GM12878 (cell line): Measurements from ENCODE around the gene ELFN2. TPM values are rescaled to one million over a fixed set of nuclear protein-coding genes. Genes with fewer than 3 reads are reported as not detected.

Experiments used
- ATAC-seq: fragments of 200-7000 bp; cut with Tn5 transposase; 3 replicates; pipeline ENCODE4 v1.9.1; 2020; ENCODE audit warnings: mild to moderate bottlenecking, moderate library complexity
- BruUV-seq: library from RNA; stranded (reverse); fragments of 400-500 nt; replicated peaks from 2 replicates; lab custom pipeline; 2021; lab: Mats Ljungman, UMichigan
- CTCF ChIA-PET: fragments of 300-600 bp; sonication (Branson Sonifier 250); formaldehyde crosslinking; extraction: SDS; loops from one replicate; lab custom pipeline; 2021; ENCODE audit warnings: inconsistent platforms; lab: Yijun Ruan, JAX
- POLR2A ChIA-PET: fragments of 350-600 bp; formaldehyde crosslinking; extraction: SDS; loops from one replicate; lab custom pipeline; 2021; ENCODE audit warnings: inconsistent platforms; lab: Charles Lee
- RAD21 ChIA-PET: fragments of 300-600 bp; sonication (Branson Sonifier 250); formaldehyde crosslinking; loops from one replicate; lab custom pipeline; 2023; ENCODE audit warnings: antibody characterized with exemption; ENCODE audit not compliant: unreplicated experiment; lab: Charles Lee
- SMC1A ChIA-PET: fragments of 300-600 bp; sonication (Branson Sonifier 250); formaldehyde crosslinking; loops from one replicate; lab custom pipeline; 2023; ENCODE audit not compliant: unreplicated experiment, uncharacterized antibody; lab: Charles Lee
- DNase-seq: peaks from one replicate; pipeline ENCODE4 v3.0.0-alpha.2; 2011; ENCODE audit warnings: low read depth, low spot score
- FAIRE-seq: peaks from 3 replicates; lab custom pipeline; 2011; peaks lifted over from hg19 to GRCh38; lab: Jason Lieb, UNC
- H2AFZ ChIP-seq: 2 replicates; pipeline ENCODE4 v1.6.0; 2011; ENCODE audit warnings: low read depth, low read length, control low read depth; ENCODE audit not compliant: control insufficient read depth
- H3K27ac ChIP-seq: 2 replicates; pipeline ENCODE4 v1.5.1; 2011; ENCODE audit warnings: control low read depth; ENCODE audit not compliant: control insufficient read depth, insufficient read depth
- H3K27me3 ChIP-seq, 2 experiments: replicated peaks in 1 of 2; 2 replicates each; pipeline versions ENCODE4 v1.6.0 to v1.6.1; 2011; ENCODE audit warnings: low read length in 1 of 2; ENCODE audit not compliant: control insufficient read depth in 2 of 2, insufficient read depth in 2 of 2
- H3K36me3 ChIP-seq, 2 experiments: 2 replicates each; pipeline ENCODE4 v1.5.1; 2011; ENCODE audit warnings: low read length in 1 of 2; ENCODE audit not compliant: control insufficient read depth in 2 of 2, insufficient read depth in 2 of 2
- H3K4me1 ChIP-seq: 2 replicates; pipeline ENCODE4 v1.6.1; 2011; ENCODE audit warnings: mild to moderate bottlenecking, low read length, moderate library complexity, mixed read lengths; ENCODE audit not compliant: control insufficient read depth, insufficient read depth
- H3K4me2 ChIP-seq: 2 replicates; pipeline ENCODE4 v1.6.0; 2011; ENCODE audit warnings: control low read depth; ENCODE audit not compliant: control insufficient read depth, insufficient read depth
- H3K4me3 ChIP-seq: fragments of 200-600 bp; sonication (generic); 2 replicates; pipeline ENCODE4 v1.5.1; 2016
- H3K79me2 ChIP-seq: 2 replicates; pipeline ENCODE4 v1.6.0; 2011; ENCODE audit warnings: low read length; ENCODE audit not compliant: control insufficient read depth, insufficient read depth
- H3K9ac ChIP-seq: 2 replicates; pipeline ENCODE4 v1.8.0; 2011; ENCODE audit warnings: low read length, control low read depth, mixed read lengths; ENCODE audit not compliant: control insufficient read depth, insufficient read depth
- H3K9me3 ChIP-seq: replicated peaks from 3 replicates; pipeline ENCODE4 v1.5.1; 2011; ENCODE audit warnings: mild to moderate bottlenecking, low read length; ENCODE audit not compliant: control insufficient read depth, insufficient read depth
- H4K20me1 ChIP-seq: 2 replicates; pipeline ENCODE4 v1.6.0; 2011; ENCODE audit not compliant: control insufficient read depth, insufficient read depth
- CHD1 ChIP-seq: IDR thresholded peaks from 2 replicates; pipeline ENCODE4 v1.6.1; 2012; ENCODE audit warnings: low read depth, low read length, improper control_type of control experiment
- EGR1 ChIP-seq, 2 experiments: IDR thresholded peaks; 1 replicate in 1 of 2; 2 replicates in 1 of 2; pipeline ENCODE4 v1.6.1; 2011 to 2012; ENCODE audit warnings: low read depth in 2 of 2, low read length in 2 of 2, borderline replicate concordance in 1 of 2, mild to moderate bottlenecking in 1 of 2, moderate library complexity in 1 of 2
- EP300 ChIP-seq, 2 experiments: fragments of 150-350 bp in 1 of 2; IDR thresholded peaks; 2 replicates each; pipeline ENCODE4 v1.6.1; 2011 to 2012; ENCODE audit warnings: low read depth in 2 of 2, low read length in 2 of 2, borderline replicate concordance in 1 of 2, improper control_type of control experiment in 1 of 2, inconsistent platforms in 1 of 2; ENCODE audit not compliant: control insufficient read depth in 1 of 2
- IKZF1 ChIP-seq: fragments of 450-650 bp; conservative IDR thresholded peaks from 2 replicates; pipeline ENCODE4 v1.6.1; 2017; ENCODE audit warnings: antibody characterized with exemption, mild to moderate bottlenecking
- IKZF2 ChIP-seq, 2 experiments: fragments of 450-650 bp; IDR thresholded peaks; 2 replicates each; pipeline ENCODE4 v1.6.1; 2017; ENCODE audit warnings: mild to moderate bottlenecking in 2 of 2, moderate library complexity in 2 of 2
- MXI1 ChIP-seq: fragments of 150-350 bp; IDR thresholded peaks from 2 replicates; pipeline ENCODE4 v1.6.1; 2011; ENCODE audit warnings: low read depth, mild to moderate bottlenecking, inconsistent platforms, low read length, improper control_type of control experiment
- POLR2A ChIP-seq: IDR thresholded peaks from 2 replicates; pipeline ENCODE4 v1.6.1; 2011; ENCODE audit warnings: low read depth, mild to moderate bottlenecking, low read length
- RB1 ChIP-seq: fragments of 450-650 bp; formaldehyde crosslinking; IDR thresholded peaks from 2 replicates; pipeline ENCODE4 v1.6.1; 2017; ENCODE audit warnings: mild to moderate bottlenecking, borderline replicate concordance
- SIN3A ChIP-seq: IDR thresholded peaks from 2 replicates; pipeline ENCODE4 v1.6.1; 2012; ENCODE audit warnings: low read depth, low read length, improper control_type of control experiment
- YY1 ChIP-seq: IDR thresholded peaks from 2 replicates; pipeline ENCODE4 v1.6.1; 2011; ENCODE audit warnings: low read depth, mild to moderate bottlenecking, low read length
- ZBED1 ChIP-seq: IDR thresholded peaks from 2 replicates; pipeline ENCODE4 v1.6.1; 2016; ENCODE audit warnings: borderline replicate concordance
- ZNF274 ChIP-seq: IDR thresholded peaks from one replicate; pipeline ENCODE4 v1.8.0; 2011; ENCODE audit not compliant: insufficient read length, insufficient read depth
- WGBS: methylation state at CpG from one replicate; pipeline ENCODE4 v1.1.6; 2016; ENCODE audit warnings: low lambda C conversion rate; ENCODE audit not compliant: insufficient replicate concordance, insufficient coverage; ENCODE audit errors: missing lambda C conversion rate; 5-methylcytosine and 5-hydroxymethylcytosine counted together
- in situ Hi-C: fragments of 300-500 bp; cut with MboI; formaldehyde crosslinking; loops from 9 replicates; pipeline ENCODE4 v1.14.3; 2018; ENCODE audit warnings: mixed read lengths
- intact Hi-C: fragments of 100-400 bp; cut with micrococcal nuclease; formaldehyde crosslinking; loops from one replicate; pipeline ENCODE4 v1.14.2; 2022; ENCODE audit not compliant: unreplicated experiment
- polyA plus RNA-seq, 11 experiments: library from polyadenylated mRNA; depleted of rRNA in 4 of 11; unstranded in 6 of 11; stranded (reverse) in 5 of 11; fragments of >200 nt; fragmentation: Nextera tagmentation in 4 of 11; fragmentation: Illumina TruSeq in 1 of 11; extraction: Ambion mirVana in 4 of 11; extraction: Trizol in 1 of 11; gene quantifications; 1 replicate in 1 of 11; 2 replicates in 10 of 11; pipeline versions ENCODE4 v1.2.1 to v1.2.3, GENCODE V29; 2011 to 2016; ENCODE audit warnings: inconsistent platforms in 2 of 11, missing spikeins in 2 of 11, low read depth in 1 of 11
- total RNA-seq, 4 experiments: library from RNA; depleted of rRNA in 3 of 4; stranded (reverse); fragments of >200 nt in 3 of 4; fragmentation: Illumina TruSeq in 1 of 4; extraction: Trizol in 1 of 4; gene quantifications; 2 replicates each; pipeline versions ENCODE4 v1.2.1 to v1.2.3, GENCODE V29; 2013 to 2021
- TF ChIP-seq, protein P1 (sequence below): IDR thresholded peaks from 2 replicates; pipeline ENCODE4 v1.6.1; 2011; ENCODE audit warnings: borderline replicate concordance, low read depth, mild to moderate bottlenecking, moderate library complexity, mixed read lengths, low read length; ENCODE audit not compliant: insufficient read depth; ENCODE audit errors: extremely low read length
- TF ChIP-seq, protein P2 (sequence below): fragments of 450-650 bp; IDR thresholded peaks from 2 replicates; pipeline ENCODE4 v1.6.1; 2016; ENCODE audit warnings: mild to moderate bottlenecking, moderate library complexity, borderline replicate concordance
- TF ChIP-seq, protein P3 (sequence below): fragments of 450-650 bp; formaldehyde crosslinking; IDR thresholded peaks from 2 replicates; pipeline ENCODE4 v1.4.0; 2020; ENCODE audit warnings: mild to moderate bottlenecking, moderate library complexity

Gene ELFN2
- total and polyA plus RNA-seq, 10 of the 15 experiments (the other 5 are each of a cell fraction or from before 2014, with no cell fraction given): 0.03 to 0.05 TPM; not detected in 8

- H2AFZ ChIP-seq: no peak overlapping the region; the same call in 1 of the 2 replicates
- no TSS peak for BruUV-seq
- no peaks in the 10 kb centered on the region for H3K36me3 ChIP-seq
- ATAC-seq: no peak
- H3K9ac ChIP-seq: no peak overlapping the region
- intact Hi-C loops: no loop called here
- peaks cover 11 to 13% of the 10 kb centered on the region in 2 experiments for H3K27me3 ChIP-seq
- ChIA-PET CTCF (no interaction called here), POLR2A (no interaction called here), RAD21 (no interaction called here), SMC1A (no interaction called here)
- no peak overlapping the region for H3K4me3 ChIP-seq
- no peaks in the 10 kb centered on the region for H3K4me1 ChIP-seq
- no peaks in the 10 kb centered on the region for H4K20me1 ChIP-seq
- no peak for DNase-seq
- no peak for FAIRE-seq
- no peak overlapping the region for H3K27ac ChIP-seq
- no peaks in the 10 kb centered on the region for H3K79me2 ChIP-seq
- no peaks in the 10 kb centered on the region for H3K9me3 ChIP-seq
- in situ Hi-C loops: no loop called here
- TF ChIP-seq IKZF1 (no peak), RB1 (no peak), ZBED1 (no peak), IKZF2 (IDR thresholded peaks at IDR 0.05) (no peak), SIN3A (no peak), YY1 (no peak), POLR2A (no peak), EP300 (IDR thresholded peaks at IDR 0.05; ENCODE audit: borderline replicate concordance in 1 of 2, control insufficient read depth in 1 of 2, low read depth in 2 of 2, low read length in 2 of 2) (no peak), MXI1 (no peak), CHD1 (no peak), ZNF274 (no peak), EGR1 (IDR thresholded peaks at IDR 0.05; ENCODE audit: borderline replicate concordance in 1 of 2, low read depth in 2 of 2, low read length in 2 of 2) (no peak)
- TF ChIP-seq, protein P1, sequence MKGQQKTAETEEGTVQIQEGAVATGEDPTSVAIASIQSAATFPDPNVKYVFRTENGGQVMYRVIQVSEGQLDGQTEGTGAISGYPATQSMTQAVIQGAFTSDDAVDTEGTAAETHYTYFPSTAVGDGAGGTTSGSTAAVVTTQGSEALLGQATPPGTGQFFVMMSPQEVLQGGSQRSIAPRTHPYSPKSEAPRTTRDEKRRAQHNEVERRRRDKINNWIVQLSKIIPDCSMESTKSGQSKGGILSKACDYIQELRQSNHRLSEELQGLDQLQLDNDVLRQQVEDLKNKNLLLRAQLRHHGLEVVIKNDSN: no peak
- TF ChIP-seq, protein P2, sequence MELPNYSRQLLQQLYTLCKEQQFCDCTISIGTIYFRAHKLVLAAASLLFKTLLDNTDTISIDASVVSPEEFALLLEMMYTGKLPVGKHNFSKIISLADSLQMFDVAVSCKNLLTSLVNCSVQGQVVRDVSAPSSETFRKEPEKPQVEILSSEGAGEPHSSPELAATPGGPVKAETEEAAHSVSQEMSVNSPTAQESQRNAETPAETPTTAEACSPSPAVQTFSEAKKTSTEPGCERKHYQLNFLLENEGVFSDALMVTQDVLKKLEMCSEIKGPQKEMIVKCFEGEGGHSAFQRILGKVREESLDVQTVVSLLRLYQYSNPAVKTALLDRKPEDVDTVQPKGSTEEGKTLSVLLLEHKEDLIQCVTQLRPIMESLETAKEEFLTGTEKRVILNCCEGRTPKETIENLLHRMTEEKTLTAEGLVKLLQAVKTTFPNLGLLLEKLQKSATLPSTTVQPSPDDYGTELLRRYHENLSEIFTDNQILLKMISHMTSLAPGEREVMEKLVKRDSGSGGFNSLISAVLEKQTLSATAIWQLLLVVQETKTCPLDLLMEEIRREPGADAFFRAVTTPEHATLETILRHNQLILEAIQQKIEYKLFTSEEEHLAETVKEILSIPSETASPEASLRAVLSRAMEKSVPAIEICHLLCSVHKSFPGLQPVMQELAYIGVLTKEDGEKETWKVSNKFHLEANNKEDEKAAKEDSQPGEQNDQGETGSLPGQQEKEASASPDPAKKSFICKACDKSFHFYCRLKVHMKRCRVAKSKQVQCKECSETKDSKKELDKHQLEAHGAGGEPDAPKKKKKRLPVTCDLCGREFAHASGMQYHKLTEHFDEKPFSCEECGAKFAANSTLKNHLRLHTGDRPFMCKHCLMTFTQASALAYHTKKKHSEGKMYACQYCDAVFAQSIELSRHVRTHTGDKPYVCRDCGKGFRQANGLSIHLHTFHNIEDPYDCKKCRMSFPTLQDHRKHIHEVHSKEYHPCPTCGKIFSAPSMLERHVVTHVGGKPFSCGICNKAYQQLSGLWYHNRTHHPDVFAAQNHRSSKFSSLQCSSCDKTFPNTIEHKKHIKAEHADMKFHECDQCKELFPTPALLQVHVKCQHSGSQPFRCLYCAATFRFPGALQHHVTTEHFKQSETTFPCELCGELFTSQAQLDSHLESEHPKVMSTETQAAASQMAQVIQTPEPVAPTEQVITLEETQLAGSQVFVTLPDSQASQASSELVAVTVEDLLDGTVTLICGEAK: no peak
- TF ChIP-seq, protein P3, sequence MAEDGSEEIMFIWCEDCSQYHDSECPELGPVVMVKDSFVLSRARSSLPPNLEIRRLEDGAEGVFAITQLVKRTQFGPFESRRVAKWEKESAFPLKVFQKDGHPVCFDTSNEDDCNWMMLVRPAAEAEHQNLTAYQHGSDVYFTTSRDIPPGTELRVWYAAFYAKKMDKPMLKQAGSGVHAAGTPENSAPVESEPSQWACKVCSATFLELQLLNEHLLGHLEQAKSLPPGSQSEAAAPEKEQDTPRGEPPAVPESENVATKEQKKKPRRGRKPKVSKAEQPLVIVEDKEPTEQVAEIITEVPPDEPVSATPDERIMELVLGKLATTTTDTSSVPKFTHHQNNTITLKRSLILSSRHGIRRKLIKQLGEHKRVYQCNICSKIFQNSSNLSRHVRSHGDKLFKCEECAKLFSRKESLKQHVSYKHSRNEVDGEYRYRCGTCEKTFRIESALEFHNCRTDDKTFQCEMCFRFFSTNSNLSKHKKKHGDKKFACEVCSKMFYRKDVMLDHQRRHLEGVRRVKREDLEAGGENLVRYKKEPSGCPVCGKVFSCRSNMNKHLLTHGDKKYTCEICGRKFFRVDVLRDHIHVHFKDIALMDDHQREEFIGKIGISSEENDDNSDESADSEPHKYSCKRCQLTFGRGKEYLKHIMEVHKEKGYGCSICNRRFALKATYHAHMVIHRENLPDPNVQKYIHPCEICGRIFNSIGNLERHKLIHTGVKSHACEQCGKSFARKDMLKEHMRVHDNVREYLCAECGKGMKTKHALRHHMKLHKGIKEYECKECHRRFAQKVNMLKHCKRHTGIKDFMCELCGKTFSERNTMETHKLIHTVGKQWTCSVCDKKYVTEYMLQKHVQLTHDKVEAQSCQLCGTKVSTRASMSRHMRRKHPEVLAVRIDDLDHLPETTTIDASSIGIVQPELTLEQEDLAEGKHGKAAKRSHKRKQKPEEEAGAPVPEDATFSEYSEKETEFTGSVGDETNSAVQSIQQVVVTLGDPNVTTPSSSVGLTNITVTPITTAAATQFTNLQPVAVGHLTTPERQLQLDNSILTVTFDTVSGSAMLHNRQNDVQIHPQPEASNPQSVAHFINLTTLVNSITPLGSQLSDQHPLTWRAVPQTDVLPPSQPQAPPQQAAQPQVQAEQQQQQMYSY: no peak
- WGBS: 2% methylated on average over 32 of the region's 70 CpGs
- H3K4me2 ChIP-seq: no peak overlapping the region
These were observed 7.2 kb downstream of the ELFN2 start for GRCh38 chr22:37419969-37420685.
